Chondrocyte (in vitro differentiated cells): Measurements from ENCODE around the gene FGD4. TPM values are rescaled to one million over a fixed set of nuclear protein-coding genes. Genes with fewer than 3 reads are reported as not detected.

Source experiments
- DNase-seq: peaks from one replicate; pipeline ENCODE4 v3.0.0; 2021; ENCODE audit warnings: mixed read lengths, low spot score
- H3K27ac Mint-ChIP-seq: one replicate; pipeline ENCODE4 v1.8.0; 2021; ENCODE audit warnings: mild to moderate bottlenecking, moderate library complexity, mixed read lengths; ENCODE audit not compliant: unreplicated experiment
- H3K27me3 Mint-ChIP-seq: 2 replicates; pipeline ENCODE4 v1.8.0; 2021; ENCODE audit warnings: low read depth, mixed read lengths
- H3K36me3 Mint-ChIP-seq: 2 replicates; pipeline ENCODE4 v1.8.0; 2021; ENCODE audit warnings: low read depth, mixed read lengths
- H3K4me1 Mint-ChIP-seq: 2 replicates; pipeline ENCODE4 v1.8.0; 2021; ENCODE audit warnings: low read depth, mild to moderate bottlenecking, mixed read lengths
- H3K4me3 Mint-ChIP-seq: one replicate; pipeline ENCODE4 v1.8.0; 2021; ENCODE audit warnings: mild to moderate bottlenecking, moderate library complexity, mixed read lengths; ENCODE audit not compliant: unreplicated experiment
- H3K9me3 Mint-ChIP-seq: 2 replicates; pipeline ENCODE4 v1.8.0; 2021; ENCODE audit warnings: low read depth, mixed read lengths
- CTCF ChIP-seq: fragments of 200-600 bp; sonication (generic); IDR thresholded peaks from 2 replicates; pipeline ENCODE4 v1.5.0; 2021; ENCODE audit warnings: antibody characterized with exemption, mild to moderate bottlenecking, moderate library complexity
- total RNA-seq: library from RNA; stranded (reverse); gene quantifications from 3 replicates; pipeline ENCODE4 v1.2.1, GENCODE V29; 2021

The FGD4 gene
- total RNA-seq, 1 donor from 2014 or later = 8.7 TPM

- Mint-ChIP-seq H3K4me1 (peaks cover 7% of the 10 kb centered on the region), H3K9me3 (no peaks in the 10 kb centered on the region), H3K36me3 (peaks cover 1% of the 10 kb centered on the region), H3K4me3 (no peak overlapping the region), H3K27ac (no peak overlapping the region), H3K27me3 (no peaks in the 10 kb centered on the region)
- no peak for TF ChIP-seq CTCF
- DNase-seq = no peak
Measured at GRCh38 chr12:32603858-32604257, 204.5 kb downstream of the FGD4 start.

GRCh38 chr12:32604565-32604964 is 205.2 kb downstream of the FGD4 start:
- no peaks in the 10 kb centered on the region for H3K27me3 Mint-ChIP-seq
- H3K9me3 Mint-ChIP-seq = no peaks in the 10 kb centered on the region
- H3K4me3 Mint-ChIP-seq = no peak overlapping the region
- peaks cover 5% of the 10 kb centered on the region for H3K36me3 Mint-ChIP-seq
- no peak overlapping the region for H3K27ac Mint-ChIP-seq
- no peak for DNase-seq
- TF ChIP-seq CTCF = no peak
- peaks cover 7% of the 10 kb centered on the region for H3K4me1 Mint-ChIP-seq

GRCh38 chr12:32605326-32606095 is 206.2 kb downstream of the FGD4 start:
- Mint-ChIP-seq H3K4me3 (no peak overlapping the region), H3K27me3 (no peaks in the 10 kb centered on the region), H3K27ac (no peak overlapping the region), H3K36me3 (peaks cover 5% of the 10 kb centered on the region), H3K4me1 (peaks cover 7% of the 10 kb centered on the region), H3K9me3 (no peaks in the 10 kb centered on the region)
- TF ChIP-seq CTCF = no peak
- DNase-seq = no peak

GRCh38 chr12:32606443-32606842 is 207.1 kb downstream of the FGD4 start:
- H3K36me3 Mint-ChIP-seq = peaks cover 5% of the 10 kb centered on the region
- no peaks in the 10 kb centered on the region for H3K9me3 Mint-ChIP-seq
- DNase-seq = no peak
- no peak overlapping the region for H3K4me3 Mint-ChIP-seq
- TF ChIP-seq CTCF = no peak
- H3K4me1 Mint-ChIP-seq = peaks cover 7% of the 10 kb centered on the region
- H3K27me3 Mint-ChIP-seq = no peaks in the 10 kb centered on the region
- no peak overlapping the region for H3K27ac Mint-ChIP-seq

- DNase-seq = no peak
- TF ChIP-seq CTCF = no peak
- Mint-ChIP-seq H3K9me3 (no peaks in the 10 kb centered on the region), H3K27ac (no peak overlapping the region), H3K36me3 (peaks cover 5% of the 10 kb centered on the region), H3K4me1 (peaks cover 7% of the 10 kb centered on the region), H3K4me3 (no peak overlapping the region), H3K27me3 (no peaks in the 10 kb centered on the region)
Measured at GRCh38 chr12:32609966-32610365, 210.6 kb downstream of the FGD4 start.
